Hematopoietic multipotent progenitor cell treated with erythropoietin and hydrocortisone succinate and interleukin-3 and kit ligand, for 6 days (in vitro differentiated cells): Measurements from ENCODE around the gene MED1.
"Not testable (repeated sequence)": the region's sequence is repeated elsewhere in the genome, so short reads cannot be mapped to it uniquely, and the experiment has no call there.

Experiments used
- DNase-seq: peaks from one replicate; pipeline ENCODE4 v3.0.0-alpha.2; 2015

The MED1 gene, protein sequence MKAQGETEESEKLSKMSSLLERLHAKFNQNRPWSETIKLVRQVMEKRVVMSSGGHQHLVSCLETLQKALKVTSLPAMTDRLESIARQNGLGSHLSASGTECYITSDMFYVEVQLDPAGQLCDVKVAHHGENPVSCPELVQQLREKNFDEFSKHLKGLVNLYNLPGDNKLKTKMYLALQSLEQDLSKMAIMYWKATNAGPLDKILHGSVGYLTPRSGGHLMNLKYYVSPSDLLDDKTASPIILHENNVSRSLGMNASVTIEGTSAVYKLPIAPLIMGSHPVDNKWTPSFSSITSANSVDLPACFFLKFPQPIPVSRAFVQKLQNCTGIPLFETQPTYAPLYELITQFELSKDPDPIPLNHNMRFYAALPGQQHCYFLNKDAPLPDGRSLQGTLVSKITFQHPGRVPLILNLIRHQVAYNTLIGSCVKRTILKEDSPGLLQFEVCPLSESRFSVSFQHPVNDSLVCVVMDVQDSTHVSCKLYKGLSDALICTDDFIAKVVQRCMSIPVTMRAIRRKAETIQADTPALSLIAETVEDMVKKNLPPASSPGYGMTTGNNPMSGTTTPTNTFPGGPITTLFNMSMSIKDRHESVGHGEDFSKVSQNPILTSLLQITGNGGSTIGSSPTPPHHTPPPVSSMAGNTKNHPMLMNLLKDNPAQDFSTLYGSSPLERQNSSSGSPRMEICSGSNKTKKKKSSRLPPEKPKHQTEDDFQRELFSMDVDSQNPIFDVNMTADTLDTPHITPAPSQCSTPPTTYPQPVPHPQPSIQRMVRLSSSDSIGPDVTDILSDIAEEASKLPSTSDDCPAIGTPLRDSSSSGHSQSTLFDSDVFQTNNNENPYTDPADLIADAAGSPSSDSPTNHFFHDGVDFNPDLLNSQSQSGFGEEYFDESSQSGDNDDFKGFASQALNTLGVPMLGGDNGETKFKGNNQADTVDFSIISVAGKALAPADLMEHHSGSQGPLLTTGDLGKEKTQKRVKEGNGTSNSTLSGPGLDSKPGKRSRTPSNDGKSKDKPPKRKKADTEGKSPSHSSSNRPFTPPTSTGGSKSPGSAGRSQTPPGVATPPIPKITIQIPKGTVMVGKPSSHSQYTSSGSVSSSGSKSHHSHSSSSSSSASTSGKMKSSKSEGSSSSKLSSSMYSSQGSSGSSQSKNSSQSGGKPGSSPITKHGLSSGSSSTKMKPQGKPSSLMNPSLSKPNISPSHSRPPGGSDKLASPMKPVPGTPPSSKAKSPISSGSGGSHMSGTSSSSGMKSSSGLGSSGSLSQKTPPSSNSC (N-terminal part only)

DNA sequence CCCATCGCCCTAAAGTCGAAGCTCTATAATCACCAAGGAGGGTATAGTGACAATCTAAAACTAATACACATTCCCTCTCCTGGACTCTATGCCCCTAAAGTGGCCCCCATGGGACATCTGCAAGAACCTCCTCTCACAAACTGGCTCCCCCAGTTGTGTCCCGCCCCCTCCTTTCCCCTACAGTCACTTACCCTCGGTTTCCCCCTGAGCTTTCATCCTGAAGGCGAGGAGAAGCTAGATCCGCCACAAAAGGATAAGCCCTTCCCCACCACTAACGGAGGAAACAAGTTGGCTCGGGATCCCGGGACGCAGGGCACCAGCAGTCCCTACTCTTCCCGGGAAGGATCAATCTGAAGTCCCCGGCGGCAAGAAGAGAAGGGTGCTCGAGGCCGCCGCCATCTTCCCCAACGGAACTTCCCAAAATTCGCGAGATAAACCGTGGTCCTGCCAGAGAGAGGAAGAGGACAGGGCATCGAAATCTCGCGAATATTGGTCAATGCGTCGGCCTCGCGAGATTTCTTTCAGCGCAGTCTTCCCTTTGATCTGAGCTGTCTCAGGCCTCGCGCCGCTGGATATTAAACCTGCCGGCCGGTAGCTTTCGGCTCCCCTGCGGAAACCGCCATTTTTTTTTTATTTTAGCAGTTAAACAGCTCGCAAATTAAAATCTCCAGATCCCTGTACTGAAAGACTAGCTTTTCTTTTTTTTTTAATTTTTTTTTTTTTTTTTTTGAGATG, at the start of gene MED1:
TSS of gene MED1 (minus strand) at position 417 of the 735 bp plus-strand sequence. CDS start at position 216, 201 bp downstream.
- peak; percentile 100 for DNase-seq

DNA sequence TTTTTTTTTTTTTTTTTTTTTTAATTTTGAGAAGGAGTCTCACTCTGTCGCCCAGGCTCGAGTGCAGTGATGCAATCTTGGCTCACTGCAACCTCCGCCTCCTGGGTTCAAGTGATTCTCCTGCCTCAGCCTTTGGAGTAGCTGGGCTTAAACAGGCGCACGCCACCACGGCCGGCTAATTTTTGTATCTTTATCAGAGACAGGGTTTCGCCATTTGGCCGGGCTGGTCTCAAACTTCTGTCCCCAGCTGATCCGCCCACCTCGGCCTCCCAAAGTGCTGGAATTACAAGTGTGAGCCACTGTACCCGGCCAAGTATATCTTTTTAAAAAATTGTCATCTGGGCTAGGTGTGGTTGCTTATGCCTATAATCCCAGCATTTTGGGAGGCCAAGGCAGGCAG, 45.9 kb upstream of the MED1 start:
- not testable (repeated sequence) for DNase-seq

DNA sequence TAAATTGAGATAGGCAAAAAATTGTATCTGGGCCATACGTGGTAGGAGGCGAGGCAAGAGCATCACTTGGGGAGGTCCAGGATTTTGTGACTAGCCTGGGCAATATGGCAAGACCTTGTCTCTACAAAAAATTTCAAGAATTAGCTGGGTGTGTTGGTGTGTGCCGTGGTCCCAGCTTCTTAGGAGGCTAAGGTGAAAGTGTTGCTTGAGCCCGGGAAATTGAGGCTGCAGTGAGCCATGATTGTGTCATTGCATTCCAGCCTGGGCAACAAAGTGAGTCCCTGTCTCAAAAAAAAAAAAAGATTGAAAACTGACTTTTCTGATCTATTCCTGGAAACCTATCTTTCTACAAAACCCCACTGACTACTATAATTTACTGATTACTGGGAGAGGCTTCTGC, 36.9 kb upstream of the MED1 start:
- DNase-seq = no peak

DNA sequence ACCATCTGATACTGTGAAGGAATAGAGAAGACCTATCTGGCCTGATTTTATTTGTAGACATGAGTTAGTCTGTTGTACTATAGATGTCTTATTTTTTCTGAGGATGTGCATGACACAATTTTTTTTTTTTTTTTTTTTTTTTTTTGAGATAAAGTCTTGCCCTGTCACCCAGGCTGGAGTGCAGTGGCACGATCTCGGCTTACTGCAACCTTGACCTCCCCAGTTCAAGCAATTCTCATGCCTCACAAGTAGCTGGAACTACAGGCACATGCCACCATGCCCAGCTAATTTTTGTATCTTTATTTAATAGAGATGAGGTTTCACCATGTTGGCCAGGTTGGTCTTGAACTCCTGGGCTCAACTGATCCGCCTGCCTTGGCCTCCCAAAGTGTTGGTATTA, 36.4 kb upstream of the MED1 start:
- DNase-seq = not testable (repeated sequence)

DNA sequence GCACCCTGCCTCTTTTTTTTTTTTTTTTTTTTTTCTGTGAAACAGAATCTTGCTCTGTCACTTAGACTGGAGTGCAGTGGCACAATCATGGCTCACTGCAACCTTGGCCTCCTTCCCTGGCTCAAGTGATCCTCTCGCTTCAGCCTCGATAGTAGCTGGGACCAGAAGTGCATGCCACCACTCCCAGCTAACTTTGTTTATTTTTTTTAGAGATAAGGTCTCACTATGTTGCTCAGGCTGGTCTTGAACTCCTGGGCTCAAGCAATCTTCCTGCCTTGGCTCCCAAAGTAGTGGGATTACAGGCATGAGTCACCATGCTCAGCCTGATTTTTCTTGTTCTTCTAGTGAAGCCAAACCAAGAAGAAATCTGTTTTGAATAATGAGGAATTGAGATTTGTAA, 35.2 kb upstream of the MED1 start:
- no peak for DNase-seq

DNA sequence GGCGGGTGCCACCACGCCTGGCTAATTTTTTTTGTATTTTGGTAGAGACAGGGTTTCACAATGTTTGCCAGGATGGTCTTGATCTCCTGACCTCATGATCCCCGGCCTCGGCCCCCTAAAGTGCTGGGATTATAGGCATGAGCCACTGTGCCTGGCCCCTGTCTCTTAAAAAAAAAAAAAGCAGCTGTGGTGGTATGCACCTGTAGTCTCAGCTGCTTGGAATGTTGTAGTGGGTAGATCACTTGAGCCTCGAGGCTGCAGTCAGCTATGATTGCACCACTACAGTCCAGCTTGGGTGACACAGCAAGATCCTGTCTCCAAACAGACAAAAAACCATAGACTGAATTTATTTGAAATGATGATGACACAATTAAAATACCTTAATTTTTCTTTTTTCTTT, 34.5 kb upstream of the MED1 start:
- DNase-seq = peak; percentile 13

DNA sequence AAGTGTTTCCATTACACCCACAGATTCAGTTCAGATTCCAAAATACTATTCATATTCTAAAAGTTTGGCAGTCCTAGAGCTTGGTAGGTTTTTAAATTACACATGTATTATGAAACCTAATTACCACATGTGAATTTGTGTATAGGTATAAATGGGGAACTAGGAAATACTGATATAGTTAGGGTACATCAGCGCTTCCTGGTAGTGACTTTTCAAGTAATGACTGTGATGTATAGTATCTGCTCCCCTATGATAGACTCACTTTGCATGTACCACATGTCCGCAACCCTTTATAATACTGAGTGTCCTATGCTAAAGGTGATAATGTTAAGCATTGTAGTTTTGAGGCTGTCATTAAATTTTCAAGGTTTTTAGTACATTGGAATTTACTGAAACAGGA, 33.1 kb upstream of the MED1 start:
- DNase-seq = peak; percentile 17

DNA sequence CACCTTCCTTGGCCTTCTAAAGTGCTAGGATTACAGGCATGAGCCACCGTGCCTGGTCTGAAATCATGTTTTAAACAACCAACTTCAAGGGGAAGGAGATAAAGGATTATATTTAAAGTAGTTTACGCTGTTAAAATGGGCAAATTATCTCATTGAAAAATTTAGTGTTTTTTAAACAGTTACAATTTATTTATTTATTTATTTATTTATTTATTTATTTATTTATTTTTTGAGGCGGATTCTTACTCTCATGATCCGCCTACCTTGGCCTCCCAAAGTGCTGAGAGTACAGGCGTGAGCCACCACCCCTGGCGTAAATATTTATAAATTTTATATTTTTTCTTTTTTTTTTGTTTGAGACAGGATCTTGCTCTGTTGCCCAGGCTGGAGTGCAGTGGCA, 32.4 kb upstream of the MED1 start:
- DNase-seq = no peak

DNA sequence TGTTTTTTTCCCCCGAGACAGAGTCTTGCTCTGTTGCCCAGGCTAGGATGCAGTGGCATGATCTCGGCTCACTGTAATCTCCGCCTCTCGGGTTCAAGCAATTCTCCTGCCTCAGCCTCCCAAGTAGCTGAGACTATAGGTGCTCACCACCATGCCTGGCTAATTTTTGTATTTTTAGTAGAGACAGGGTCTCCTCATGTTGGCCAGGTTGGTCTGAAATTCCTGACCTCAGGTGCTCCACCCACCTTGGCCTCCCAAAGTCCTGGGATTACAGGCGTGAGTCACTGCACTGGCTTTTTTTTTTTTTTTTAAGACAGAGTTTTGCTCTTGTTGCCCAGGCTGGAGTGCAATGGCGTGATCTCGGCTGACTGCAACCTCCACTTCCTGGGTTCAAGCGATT, 28.6 kb upstream of the MED1 start:
- not testable (repeated sequence) for DNase-seq

DNA sequence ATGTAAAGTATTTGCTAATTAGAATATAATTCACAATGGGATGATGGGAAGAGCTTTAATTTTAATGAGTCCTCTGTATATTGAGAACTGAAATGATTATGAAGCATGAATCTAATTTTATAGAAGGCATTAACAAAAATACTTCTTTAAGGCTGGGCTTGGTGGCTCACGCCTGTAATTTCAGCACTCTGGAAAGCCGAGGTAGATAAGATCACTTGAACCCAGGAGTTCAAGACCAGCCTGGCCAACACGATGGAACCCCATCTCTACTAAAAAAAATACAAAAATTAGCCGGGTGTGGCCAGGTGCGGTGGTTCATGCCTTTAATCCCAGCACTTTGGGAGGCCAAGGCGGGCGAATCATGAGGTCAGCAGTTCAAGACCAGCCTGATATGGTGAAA, 22.2 kb upstream of the MED1 start:
- DNase-seq = no peak

DNA sequence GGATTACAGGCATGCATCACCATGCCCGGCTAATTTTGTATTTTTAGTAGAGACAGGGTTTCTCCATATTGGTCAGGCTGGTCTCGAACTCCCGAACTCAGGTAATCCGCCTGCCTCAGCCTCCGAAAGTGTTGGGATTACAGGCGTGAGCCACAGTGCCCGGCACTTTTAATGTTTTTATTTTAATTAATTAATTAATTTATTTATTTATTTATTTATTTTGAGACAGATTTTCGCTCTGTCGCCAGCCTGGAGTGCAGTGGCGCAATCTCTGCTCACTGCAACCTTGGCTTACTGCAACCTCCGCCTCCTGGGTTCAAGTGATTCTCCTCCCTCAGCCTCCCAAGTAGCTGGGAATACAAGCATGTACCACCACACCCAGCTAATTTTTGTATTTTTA, 17.5 kb upstream of the MED1 start:
- not testable (repeated sequence) for DNase-seq

DNA sequence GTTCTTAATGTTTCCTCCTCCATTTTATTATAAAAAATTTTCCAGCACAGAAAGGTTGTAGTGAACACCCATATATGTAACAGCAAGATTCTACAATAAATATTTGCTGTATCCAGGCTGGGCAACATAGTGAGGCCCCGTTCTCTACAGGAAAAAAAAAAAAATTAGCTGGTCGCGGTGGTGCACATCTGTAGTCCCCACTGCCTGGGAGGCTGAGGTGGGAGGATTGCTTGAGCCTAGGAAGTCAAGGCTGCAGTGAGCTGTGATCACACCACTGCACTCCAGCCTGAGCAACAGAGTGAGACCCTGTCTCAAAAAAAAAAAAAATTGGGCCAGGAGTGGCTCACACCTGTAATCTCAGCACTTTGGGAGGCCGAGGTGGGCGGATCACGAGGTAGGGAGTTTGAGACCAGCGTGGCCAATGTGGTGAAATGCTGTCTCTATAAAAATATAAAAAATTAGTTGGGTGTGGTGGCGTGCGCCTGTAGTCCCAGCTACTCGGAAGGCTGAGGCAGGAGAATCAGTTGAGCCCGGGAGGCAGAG, 13.6 kb upstream of the MED1 start:
- DNase-seq = not testable (repeated sequence)

DNA sequence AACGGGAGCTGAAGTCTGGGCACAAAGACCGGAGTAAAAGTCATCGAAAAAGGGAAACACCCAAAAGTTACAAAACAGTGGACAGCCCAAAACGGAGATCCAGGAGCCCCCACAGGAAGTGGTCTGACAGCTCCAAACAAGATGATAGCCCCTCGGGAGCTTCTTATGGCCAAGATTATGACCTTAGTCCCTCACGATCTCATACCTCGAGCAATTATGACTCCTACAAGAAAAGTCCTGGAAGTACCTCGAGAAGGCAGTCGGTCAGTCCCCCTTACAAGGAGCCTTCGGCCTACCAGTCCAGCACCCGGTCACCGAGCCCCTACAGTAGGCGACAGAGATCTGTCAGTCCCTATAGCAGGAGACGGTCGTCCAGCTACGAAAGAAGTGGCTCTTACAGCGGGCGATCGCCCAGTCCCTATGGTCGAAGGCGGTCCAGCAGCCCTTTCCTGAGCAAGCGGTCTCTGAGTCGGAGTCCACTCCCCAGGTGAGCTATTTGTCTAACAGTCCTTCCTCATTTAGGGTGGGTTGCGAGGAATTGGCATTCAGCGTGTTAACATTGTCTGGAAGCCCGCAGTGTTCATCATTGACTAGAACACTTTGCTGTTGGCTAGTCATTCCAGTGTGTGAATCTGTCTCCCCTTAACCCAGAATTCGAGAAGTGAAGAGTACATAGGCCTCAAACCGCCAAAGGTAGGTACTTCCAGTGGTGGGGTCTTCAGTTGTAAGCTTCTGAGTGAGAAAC, 11.7 kb upstream of the MED1 start:
- DNase-seq = peak; percentile 41

DNA sequence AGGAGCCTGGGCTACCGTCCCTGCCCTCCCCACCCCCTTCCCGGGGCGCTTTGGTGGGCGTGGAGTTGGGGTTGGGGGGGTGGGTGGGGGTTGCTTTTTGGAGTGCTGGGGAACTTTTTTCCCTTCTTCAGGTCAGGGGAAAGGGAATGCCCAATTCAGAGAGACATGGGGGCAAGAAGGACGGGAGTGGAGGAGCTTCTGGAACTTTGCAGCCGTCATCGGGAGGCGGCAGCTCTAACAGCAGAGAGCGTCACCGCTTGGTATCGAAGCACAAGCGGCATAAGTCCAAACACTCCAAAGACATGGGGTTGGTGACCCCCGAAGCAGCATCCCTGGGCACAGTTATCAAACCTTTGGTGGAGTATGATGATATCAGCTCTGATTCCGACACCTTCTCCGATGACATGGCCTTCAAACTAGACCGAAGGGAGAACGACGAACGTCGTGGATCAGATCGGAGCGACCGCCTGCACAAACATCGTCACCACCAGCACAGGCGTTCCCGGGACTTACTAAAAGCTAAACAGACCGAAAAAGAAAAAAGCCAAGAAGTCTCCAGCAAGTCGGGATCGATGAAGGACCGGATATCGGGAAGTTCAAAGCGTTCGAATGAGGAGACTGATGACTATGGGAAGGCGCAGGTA, 11.0 kb upstream of the MED1 start:
- DNase-seq = no peak

DNA sequence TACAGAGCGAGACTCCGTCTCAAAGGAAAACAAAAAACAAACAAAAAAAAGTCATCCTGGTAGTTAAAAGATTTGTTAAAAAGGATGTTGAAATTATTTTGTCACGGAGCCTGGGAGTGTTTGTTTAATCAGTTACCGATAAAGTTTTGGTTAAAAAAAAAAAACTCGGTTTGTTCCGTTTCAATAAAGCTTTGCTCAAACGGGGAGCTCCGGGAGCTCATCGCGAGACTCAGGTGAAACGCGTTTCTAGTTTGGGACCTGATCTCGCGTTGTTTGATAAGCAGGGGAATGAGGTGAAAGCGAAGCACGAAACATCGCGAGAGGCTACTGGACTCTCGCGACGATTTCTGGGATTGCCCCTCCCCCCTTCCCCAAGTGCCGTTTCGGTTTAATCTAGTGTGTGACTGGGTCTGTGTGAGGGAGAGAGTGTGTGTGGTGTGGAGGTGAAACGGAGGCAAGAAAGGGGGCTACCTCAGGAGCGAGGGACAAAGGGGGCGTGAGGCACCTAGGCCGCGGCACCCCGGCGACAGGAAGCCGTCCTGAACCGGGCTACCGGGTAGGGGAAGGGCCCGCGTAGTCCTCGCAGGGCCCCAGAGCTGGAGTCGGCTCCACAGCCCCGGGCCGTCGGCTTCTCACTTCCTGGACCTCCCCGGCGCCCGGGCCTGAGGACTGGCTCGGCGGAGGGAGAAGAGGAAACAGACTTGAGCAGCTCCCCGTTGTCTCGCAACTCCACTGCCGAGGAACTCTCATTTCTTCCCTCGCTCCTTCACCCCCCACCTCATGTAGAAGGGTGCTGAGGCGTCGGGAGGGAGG, 10.3 kb upstream of the MED1 start, which contains the start of gene CDK12:
TSS of gene CDK12 (plus strand) at position 374 of the 813 bp plus-strand sequence. CDS start 586 bp downstream, outside the sequence.
- DNase-seq = peak; percentile 100

DNA sequence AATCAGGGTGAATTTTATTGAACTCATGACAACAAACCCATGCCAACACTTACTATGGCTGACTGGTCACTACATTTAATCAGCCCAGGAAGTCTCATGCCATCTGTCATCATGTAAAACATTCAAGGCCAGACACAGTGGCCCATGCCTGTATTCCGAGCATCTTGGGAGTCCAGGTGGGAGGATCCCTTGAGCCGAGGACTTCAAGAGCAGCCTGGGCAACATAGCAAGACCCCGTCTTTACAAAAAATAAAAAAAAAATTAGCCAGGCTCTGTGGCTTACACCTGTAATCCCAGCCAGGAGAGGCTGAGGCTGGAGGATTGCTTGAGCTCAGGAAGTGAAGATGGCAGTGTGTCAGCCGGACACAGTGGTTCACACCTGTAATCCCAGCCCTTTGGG, 4.9 kb upstream of the MED1 start:
- no peak for DNase-seq

DNA sequence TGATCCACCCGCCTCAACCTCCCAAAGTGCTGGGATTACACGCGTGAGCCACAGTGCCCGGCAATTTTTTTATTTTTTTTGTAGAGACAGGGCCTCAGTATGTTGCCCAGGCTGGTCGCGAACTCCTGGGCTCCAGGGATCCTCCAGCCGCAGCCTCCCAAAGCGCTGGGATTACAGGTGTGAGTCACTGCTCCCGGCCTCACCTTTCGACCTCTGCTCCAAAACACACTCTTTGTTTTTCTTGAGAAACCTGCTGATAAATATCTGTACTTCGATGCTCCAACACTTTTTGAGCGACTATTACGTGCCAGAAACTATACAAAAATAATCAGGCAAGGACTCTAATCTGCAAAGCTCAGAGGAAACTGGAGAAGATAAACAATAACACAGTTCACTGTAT, 1.0 kb downstream of the MED1 start:
- DNase-seq = no peak

DNA sequence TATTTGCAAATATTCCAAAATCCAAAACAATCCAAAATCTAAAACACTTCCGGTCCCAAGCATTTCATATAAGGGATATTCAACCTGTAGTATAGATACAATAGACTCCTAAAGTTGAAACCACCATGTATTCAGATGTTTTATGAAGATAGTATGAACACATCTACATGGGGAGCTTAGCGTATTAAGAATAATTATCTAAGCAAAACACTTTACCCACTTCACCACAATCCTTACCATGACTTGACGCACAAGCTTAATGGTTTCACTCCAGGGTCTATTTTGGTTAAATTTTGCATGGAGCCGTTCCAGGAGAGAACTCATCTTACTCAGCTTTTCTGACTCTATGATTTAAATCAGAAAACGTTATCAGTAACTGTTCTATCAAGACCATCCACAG, 3.5 kb downstream of the MED1 start:
- peak; percentile 61 for DNase-seq

DNA sequence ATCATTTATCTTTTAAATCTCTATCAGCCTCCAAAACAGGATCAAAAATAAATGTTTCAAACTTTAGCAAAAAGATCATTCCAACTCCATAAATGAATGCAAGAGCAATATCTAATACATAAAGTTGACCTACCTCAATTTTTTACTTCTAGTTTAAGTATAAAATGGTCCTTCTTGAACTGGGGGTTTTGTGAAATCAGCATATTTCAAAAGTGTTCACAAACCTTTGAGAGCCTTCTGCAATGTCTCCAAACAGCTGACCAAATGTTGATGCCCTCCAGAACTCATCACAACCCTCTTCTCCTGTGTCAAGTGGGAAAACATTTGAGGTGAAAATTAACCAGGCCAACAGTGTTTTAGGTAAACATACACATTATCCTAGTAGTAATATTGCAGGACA, 7.7 kb downstream of the MED1 start:
- DNase-seq = no peak

DNA sequence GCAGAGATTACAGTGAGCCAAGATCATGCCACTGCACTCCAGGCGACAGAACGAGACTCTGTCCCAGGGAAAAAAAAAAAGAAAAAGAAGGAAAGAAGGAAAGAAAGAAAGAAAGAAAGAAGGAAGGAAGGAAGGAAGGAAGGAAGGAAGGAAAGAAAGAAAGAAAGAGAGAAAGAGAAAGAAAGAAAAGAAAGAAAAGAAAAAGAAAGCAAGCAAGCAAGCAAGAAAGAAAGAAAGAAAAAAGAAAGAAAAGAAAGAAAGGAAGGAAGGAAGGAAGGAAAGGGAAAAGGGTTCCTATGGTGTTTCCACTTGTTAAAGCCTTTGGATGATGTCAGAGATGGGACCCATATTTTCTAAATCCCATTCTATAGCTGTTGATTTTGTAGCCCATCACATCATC, 11.2 kb downstream of the MED1 start:
- DNase-seq = not testable (repeated sequence)
